Esophagus muscularis mucosa (tissue), 3 donors: ENCODE data around the gene FAM171A1.

Experiments
- CTCF ChIP-seq, 3 experiments: fragments of 200-600 bp in 2 of 3; fragments of 450-650 bp in 1 of 3; sonication (generic) in 2 of 3; IDR thresholded peaks; one replicate each; pipeline ENCODE4 v1.5.1; 2017 to 2019; ENCODE audit warnings: antibody characterized with exemption in 3 of 3, mild to moderate bottlenecking in 2 of 3, moderate library complexity in 1 of 3
- EP300 ChIP-seq: sonication (generic); formaldehyde crosslinking; IDR thresholded peaks from one replicate; pipeline ENCODE4 v1.6.1; 2017; ENCODE audit warnings: antibody characterized with exemption

- no peak for TF ChIP-seq CTCF (IDR thresholded peaks at IDR 0.05)
- TF ChIP-seq EP300: no peak
These were observed 148.6 kb downstream of the FAM171A1 start for GRCh38 chr10:15222511-15222910.
